ENCODE results near the gene ABTB2. TPM values are rescaled to one million over a fixed set of nuclear protein-coding genes. Genes with fewer than 3 reads are reported as not detected.

Gene ABTB2
- total RNA-seq, 2 donors from 2014 or later = 27.0 to 27.4 TPM

DNA sequence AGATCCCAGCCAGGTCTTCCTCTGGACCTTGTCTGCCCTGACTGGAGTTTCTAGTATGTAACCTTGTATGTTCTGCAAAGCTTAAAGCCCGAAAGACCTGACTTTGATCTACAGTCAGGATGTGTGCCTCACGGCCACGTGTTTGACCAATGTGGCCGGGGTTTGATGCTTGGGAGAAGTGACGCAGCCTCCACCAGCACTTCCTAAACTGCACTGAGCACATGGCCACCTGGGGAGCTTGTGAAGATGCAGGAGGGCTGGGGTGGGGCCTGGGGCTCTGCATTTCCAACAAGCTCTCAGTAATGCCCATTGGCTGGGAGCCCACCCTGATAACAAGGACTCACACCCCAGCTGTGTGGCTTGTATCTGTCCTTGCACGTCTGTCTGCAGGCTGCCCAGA is 199.1 kb downstream of the ABTB2 start:
- DNase-seq (ENCODE audit: low spot score) = no peak
- TF ChIP-seq, protein P1, sequence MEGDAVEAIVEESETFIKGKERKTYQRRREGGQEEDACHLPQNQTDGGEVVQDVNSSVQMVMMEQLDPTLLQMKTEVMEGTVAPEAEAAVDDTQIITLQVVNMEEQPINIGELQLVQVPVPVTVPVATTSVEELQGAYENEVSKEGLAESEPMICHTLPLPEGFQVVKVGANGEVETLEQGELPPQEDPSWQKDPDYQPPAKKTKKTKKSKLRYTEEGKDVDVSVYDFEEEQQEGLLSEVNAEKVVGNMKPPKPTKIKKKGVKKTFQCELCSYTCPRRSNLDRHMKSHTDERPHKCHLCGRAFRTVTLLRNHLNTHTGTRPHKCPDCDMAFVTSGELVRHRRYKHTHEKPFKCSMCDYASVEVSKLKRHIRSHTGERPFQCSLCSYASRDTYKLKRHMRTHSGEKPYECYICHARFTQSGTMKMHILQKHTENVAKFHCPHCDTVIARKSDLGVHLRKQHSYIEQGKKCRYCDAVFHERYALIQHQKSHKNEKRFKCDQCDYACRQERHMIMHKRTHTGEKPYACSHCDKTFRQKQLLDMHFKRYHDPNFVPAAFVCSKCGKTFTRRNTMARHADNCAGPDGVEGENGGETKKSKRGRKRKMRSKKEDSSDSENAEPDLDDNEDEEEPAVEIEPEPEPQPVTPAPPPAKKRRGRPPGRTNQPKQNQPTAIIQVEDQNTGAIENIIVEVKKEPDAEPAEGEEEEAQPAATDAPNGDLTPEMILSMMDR (IDR thresholded peaks at IDR 0.05) = no peak
- H3K36me3 ChIP-seq = peaks cover 80% of the 10 kb centered on the region

DNA sequence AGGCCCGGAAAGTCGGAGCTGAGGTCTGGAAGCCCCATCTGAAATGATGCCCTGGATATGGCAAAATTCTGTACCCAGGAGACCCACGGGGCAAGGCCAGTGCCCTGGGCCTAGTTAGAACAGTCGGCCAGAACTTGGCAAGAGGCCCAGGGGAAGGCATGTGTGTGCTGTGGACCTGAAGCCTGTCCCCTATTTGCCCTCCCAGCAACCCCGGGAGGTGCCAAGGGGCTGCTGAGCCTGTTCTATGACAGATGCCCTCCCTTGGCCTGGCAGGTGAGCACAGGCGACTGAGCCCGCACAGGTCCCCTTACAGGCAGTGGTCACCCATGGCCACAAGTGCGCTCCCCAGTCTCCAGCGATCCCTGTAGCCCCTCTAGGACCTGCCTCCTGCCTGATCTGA is 200.6 kb downstream of the ABTB2 start:
- H3K27me3 ChIP-seq = no peaks in the 10 kb centered on the region
- H3K4me3 ChIP-seq = no peak overlapping the region
- H3K4me1 ChIP-seq = no peaks in the 10 kb centered on the region
- DNase-seq (ENCODE audit: low spot score) = no peak
- H3K9me3 ChIP-seq = no peaks in the 10 kb centered on the region
- H3K36me3 ChIP-seq = peaks cover 79% of the 10 kb centered on the region
- H3K27ac ChIP-seq = no peak overlapping the region
- TF ChIP-seq, protein P1 (IDR thresholded peaks at IDR 0.05) = no peak

More for the DNA sequence above, 199.1 kb downstream of the ABTB2 start:
- Histone ChIP-seq H3K27ac (no peak overlapping the region), H3K4me3 (no peak overlapping the region), H3K9me3 (no peaks in the 10 kb centered on the region), H3K4me1 (no peaks in the 10 kb centered on the region), H3K27me3 (no peaks in the 10 kb centered on the region)

DNA sequence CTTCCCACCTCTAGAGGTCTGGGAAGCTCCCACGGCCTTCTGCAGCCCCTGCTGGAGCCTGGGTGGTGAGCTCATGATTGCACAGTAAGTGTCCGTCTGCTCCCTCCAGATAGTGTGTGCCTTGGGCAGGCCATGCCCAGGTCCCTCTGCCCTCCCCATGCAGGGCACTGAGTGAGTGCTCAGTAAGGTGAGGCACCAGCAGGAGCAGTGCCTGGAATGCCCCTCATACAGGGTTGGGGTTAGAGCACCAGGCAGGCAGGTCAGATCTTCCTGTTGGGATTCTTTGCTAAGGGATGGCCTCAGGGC is 202.1 kb downstream of the ABTB2 start:
- H3K36me3 ChIP-seq = peaks cover 83% of the 10 kb centered on the region
- no peak overlapping the region for H3K4me3 ChIP-seq
- H3K27ac ChIP-seq = no peak overlapping the region
- H3K4me1 ChIP-seq = no peaks in the 10 kb centered on the region
- no peaks in the 10 kb centered on the region for H3K9me3 ChIP-seq
- TF ChIP-seq, protein P1 (IDR thresholded peaks at IDR 0.05) = no peak
- DNase-seq (ENCODE audit: low spot score) = no peak
- H3K27me3 ChIP-seq = no peaks in the 10 kb centered on the region

DNA sequence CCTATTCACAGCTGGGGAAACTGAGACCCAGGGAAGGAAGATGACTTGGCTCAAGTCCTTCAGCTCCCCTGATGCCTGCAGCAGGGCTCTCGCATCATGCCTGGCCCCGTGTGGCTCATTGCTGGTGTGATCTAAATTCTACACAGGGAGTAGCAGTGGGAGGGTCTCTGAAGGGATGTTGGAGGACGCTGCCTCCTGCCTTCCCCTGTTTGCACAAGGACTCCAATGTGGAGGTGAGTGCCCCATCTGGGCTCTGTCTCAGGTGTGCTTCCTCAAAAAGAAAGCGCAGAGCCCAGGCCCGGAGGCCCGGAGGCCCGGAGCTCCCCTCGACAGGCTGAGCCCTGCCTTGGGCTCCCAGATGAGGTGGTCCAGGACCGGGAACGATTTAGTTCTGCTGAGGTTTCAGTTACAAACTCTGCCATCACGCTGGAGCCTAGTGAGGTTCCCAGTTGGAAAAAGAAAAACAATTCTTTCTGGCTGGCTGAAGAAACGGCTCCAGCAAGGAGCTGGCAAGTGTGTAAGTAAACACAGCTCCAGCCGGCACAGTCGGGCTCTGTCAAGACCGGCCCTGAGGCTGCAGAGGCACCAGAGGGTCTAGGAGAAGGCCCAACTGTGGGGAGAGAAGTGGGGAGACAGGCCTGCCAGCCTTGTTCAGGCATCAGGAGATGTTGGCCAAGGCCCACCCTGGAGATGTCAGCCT is 202.6 kb downstream of the ABTB2 start:
- Histone ChIP-seq H3K4me1 (no peaks in the 10 kb centered on the region), H3K36me3 (peaks cover 88% of the 10 kb centered on the region)
- TF ChIP-seq, protein P1 (IDR thresholded peaks at IDR 0.05) = no peak

DNA sequence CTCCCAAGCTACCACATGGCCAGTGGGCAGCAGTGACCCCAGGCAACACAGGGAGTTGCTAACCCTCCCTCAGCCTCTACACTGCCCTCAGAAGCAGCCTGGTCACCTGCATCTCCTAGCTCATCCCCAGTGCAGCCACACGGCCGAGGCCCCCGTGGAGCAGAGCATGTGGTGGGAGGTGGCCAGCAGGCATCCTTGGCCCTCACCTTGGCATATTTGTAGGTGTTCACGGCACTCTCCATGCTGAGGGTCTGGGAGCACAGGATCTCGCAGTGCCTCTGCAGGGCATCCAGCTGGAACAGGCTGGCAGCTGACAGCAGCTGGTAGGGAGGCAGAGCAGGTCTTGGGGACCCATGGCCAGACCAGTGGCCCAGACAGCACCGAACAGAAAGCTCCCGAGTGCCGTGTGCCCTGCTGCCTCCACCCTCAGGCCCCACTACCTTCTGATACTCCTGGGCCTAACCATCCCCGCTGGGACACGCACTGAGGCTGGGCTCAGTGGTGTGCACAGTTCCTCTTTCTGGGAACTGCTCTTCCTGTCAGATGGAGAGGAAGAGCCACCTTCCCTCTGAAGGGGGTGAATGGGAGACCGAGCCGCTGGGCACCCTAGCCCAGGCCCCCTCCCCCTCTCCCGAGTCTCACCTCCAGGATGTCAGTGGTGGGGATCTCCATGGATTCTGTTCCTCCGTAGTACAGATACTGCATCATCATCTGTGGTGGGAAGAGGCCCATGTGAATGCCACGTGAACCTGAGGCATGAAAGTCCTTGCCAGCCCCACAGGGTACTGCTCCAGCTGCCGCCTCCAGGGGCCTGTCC is 203.5 kb downstream of the ABTB2 start:
- Histone ChIP-seq H3K27ac (no peak overlapping the region), H3K36me3 (peaks cover 85% of the 10 kb centered on the region), H3K4me1 (no peaks in the 10 kb centered on the region), H3K9me3 (no peaks in the 10 kb centered on the region), H3K4me3 (no peak overlapping the region), H3K27me3 (no peaks in the 10 kb centered on the region)
- TF ChIP-seq, protein P1 (IDR thresholded peaks at IDR 0.05) = no peak
- no peak for DNase-seq (ENCODE audit: low spot score)

More for the DNA sequence above, 202.6 kb downstream of the ABTB2 start:
- Histone ChIP-seq H3K27me3 (no peaks in the 10 kb centered on the region), H3K27ac (no peak overlapping the region), H3K4me3 (no peak overlapping the region), H3K9me3 (no peaks in the 10 kb centered on the region)
- no peak for DNase-seq (ENCODE audit: low spot score)

Measured in right atrium auricular region (tissue), 2 donors.